Testis (tissue), 3 donors: ENCODE results near the gene DMPK. TPM values are rescaled to one million over a fixed set of nuclear protein-coding genes. Genes with fewer than 3 reads are reported as not detected.

Experiments
- DNase-seq: peaks from one replicate; pipeline ENCODE4 v3.0.0-alpha.2; 2019
- H3K27ac ChIP-seq, 2 donors: fragments of 200-600 bp; sonication (generic); one replicate each; pipeline ENCODE4 v1.5.1; 2019
- H3K27me3 ChIP-seq: fragments of 200-600 bp; sonication (generic); one replicate; pipeline ENCODE4 v1.5.1; 2019
- H3K36me3 ChIP-seq: fragments of 200-600 bp; sonication (generic); one replicate; pipeline ENCODE4 v1.5.1; 2017; ENCODE audit warnings: low read depth; ENCODE audit errors: missing control alignments
- H3K4me1 ChIP-seq: fragments of 200-600 bp; sonication (generic); one replicate; pipeline ENCODE4 v1.5.1; 2019
- H3K4me3 ChIP-seq, 2 donors: fragments of 200-600 bp; sonication (generic); one replicate each; pipeline ENCODE4 v1.5.1; 2017 to 2019
- H3K9me3 ChIP-seq: fragments of 200-600 bp; sonication (generic); one replicate; pipeline ENCODE4 v1.5.1; 2017
- POLR2A ChIP-seq: fragments of 450-650 bp; IDR thresholded peaks from one replicate; pipeline ENCODE4 v1.6.1; 2017; ENCODE audit warnings: antibody characterized with exemption, mild to moderate bottlenecking, moderate library complexity
- WGBS, 2 donors: methylation state at CpG; one replicate each; pipeline ENCODE4 v1.1.5; 2018; 5-methylcytosine and 5-hydroxymethylcytosine counted together
- intact Hi-C: fragments of 100-400 bp; cut with DNase I; formaldehyde crosslinking; loops from one replicate; pipeline ENCODE4 v1.15.1; 2023; ENCODE audit warnings: low total_unique reads
- polyA plus RNA-seq: library from polyadenylated mRNA; stranded (reverse); fragments of 350-450 nt; fragmentation: Illumina TruSeq; extraction: RNeasy Lipid Tissue Mini Kit (QIAGEN cat#74804); gene quantifications from one replicate; pipeline ENCODE4 v1.2.3, GENCODE V29; 2014; ENCODE audit warnings: low read depth, low replicate concordance; ENCODE audit not compliant: insufficient read depth
- total RNA-seq, 2 donors: library from RNA; depleted of rRNA; stranded (reverse); fragments of >200 nt; gene quantifications; one replicate each; pipeline ENCODE4 v1.2.3, GENCODE V29; 2016
- TF ChIP-seq, protein P1 (sequence below), 3 experiments: fragments of 450-650 bp in 2 of 3; fragments of 200-600 bp in 1 of 3; sonication (generic) in 1 of 3; IDR thresholded peaks; one replicate each; pipeline ENCODE4 v1.5.1; 2016 to 2019; ENCODE audit warnings: antibody characterized with exemption in 3 of 3, mild to moderate bottlenecking in 2 of 3, moderate library complexity in 1 of 3

Gene DMPK
- total and polyA plus RNA-seq, 3 donors from 2014 or later = 42.6 to 68.8 (median 66.2) TPM

- H3K27me3 ChIP-seq = no peaks in the 10 kb centered on the region
- peak overlapping the region in 1 of 2 donors; percentile 60 for H3K4me3 ChIP-seq
- DNase-seq = no peak
- 34 to 67% methylated on average over 7 to 13 of the region's 13 CpGs for WGBS, 2 donors
- intact Hi-C loops = no loop called here
- no peaks in the 10 kb centered on the region for H3K9me3 ChIP-seq
- TF ChIP-seq POLR2A = no peak
- TF ChIP-seq, protein P1, sequence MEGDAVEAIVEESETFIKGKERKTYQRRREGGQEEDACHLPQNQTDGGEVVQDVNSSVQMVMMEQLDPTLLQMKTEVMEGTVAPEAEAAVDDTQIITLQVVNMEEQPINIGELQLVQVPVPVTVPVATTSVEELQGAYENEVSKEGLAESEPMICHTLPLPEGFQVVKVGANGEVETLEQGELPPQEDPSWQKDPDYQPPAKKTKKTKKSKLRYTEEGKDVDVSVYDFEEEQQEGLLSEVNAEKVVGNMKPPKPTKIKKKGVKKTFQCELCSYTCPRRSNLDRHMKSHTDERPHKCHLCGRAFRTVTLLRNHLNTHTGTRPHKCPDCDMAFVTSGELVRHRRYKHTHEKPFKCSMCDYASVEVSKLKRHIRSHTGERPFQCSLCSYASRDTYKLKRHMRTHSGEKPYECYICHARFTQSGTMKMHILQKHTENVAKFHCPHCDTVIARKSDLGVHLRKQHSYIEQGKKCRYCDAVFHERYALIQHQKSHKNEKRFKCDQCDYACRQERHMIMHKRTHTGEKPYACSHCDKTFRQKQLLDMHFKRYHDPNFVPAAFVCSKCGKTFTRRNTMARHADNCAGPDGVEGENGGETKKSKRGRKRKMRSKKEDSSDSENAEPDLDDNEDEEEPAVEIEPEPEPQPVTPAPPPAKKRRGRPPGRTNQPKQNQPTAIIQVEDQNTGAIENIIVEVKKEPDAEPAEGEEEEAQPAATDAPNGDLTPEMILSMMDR (IDR thresholded peaks at IDR 0.05) = no peak
- H3K4me1 ChIP-seq = peaks cover 29% of the 10 kb centered on the region
- H3K36me3 ChIP-seq = no peaks in the 10 kb centered on the region
- H3K27ac ChIP-seq = peak overlapping the region in 1 of 2 donors; percentile 89
Observed at GRCh38 chr19:45780448-45781213, 1.7 kb downstream of the DMPK start.

DNA sequence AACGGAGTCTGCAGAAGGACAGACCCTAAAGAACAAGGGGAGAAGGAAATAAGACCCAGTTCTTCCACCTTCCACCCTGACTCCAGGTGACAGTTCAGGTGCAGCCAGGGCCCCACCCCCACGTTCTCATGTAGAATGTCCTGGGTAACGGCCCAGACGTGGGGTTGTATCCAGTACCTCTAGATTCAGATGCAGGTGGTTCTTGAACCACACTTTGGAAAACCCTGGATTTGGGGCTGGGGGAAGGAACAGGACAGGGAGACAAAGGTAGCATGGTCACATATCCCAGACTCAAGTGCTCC is 2.2 kb downstream of the DMPK start:
- DNase-seq = no peak
- no peaks in the 10 kb centered on the region for H3K36me3 ChIP-seq
- intact Hi-C loops = no loop called here
- H3K27ac ChIP-seq = peak overlapping the region in 1 of 2 donors; percentile 89
- peaks cover 29% of the 10 kb centered on the region for H3K4me1 ChIP-seq
- no peaks in the 10 kb centered on the region for H3K9me3 ChIP-seq
- no peak overlapping the region for H3K4me3 ChIP-seq
- H3K27me3 ChIP-seq = no peaks in the 10 kb centered on the region
- TF ChIP-seq, protein P1 (IDR thresholded peaks at IDR 0.05) = no peak
- no peak for TF ChIP-seq POLR2A
- WGBS, 2 donors = 48 to 63% methylated on average over 4 of the region's 4 CpGs

DNA sequence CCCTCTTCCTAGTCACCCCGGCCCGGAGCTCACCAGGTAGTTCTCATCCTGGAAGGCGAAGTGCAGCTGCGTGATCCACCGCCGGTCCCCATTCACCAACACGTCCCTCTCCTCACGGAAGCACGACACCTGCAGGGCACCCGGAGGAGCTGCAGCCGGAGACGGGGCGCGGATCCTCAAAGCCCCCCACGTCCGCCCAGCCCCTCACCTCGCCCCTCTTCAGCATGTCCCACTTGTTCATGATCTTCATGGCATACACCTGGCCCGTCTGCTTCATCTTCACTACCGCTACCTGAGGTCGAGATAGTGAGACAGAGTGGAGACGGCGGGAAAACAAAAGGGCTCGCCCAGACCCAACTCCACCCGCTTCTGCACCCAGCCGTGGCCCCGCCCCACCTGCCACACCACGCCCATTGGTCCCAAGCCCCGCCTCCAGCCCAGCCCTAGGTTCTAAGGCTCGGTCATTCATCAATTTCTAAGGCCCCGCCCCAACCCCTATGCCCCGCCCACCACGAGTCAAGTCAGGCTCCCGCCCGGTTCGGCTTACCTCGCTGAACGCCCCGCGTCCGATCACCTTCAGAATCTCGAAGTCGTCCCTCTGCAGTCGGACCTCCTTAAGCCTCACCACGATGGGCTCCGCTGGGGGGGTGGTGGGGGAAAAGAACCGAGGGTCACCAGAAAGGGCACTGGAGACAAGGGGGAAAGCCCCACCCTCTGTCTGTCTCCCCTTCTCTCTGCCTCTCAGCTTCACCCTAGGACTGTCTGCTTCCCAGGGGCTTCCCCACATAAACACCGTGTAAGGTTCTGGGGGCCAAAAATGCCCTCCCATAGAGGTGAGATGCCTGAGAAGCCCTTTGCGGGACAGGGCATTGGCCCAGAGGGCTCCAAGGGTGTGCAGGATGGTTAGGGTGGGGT is 2.8 kb downstream of the DMPK start:
- TF ChIP-seq, protein P1 (IDR thresholded peaks at IDR 0.05) = peak in 2 of 3 experiments; percentile 13 to 24
- no peak for TF ChIP-seq POLR2A
- Histone ChIP-seq H3K27me3 (no peaks in the 10 kb centered on the region), H3K27ac (peak overlapping the region in 1 of 2 donors; percentile 89), H3K9me3 (no peaks in the 10 kb centered on the region), H3K36me3 (no peaks in the 10 kb centered on the region), H3K4me3 (no peak overlapping the region), H3K4me1 (peaks cover 29% of the 10 kb centered on the region)
- intact Hi-C loops = loop anchor here (10.0 kb wide), 1 partner anchor 105 kb away; the partner anchor contains the start of gene IRF2BP1
- DNase-seq = peak; percentile 88
- WGBS, 2 donors = 40 to 42% methylated on average over 22 to 48 of the region's 48 CpGs

DNA sequence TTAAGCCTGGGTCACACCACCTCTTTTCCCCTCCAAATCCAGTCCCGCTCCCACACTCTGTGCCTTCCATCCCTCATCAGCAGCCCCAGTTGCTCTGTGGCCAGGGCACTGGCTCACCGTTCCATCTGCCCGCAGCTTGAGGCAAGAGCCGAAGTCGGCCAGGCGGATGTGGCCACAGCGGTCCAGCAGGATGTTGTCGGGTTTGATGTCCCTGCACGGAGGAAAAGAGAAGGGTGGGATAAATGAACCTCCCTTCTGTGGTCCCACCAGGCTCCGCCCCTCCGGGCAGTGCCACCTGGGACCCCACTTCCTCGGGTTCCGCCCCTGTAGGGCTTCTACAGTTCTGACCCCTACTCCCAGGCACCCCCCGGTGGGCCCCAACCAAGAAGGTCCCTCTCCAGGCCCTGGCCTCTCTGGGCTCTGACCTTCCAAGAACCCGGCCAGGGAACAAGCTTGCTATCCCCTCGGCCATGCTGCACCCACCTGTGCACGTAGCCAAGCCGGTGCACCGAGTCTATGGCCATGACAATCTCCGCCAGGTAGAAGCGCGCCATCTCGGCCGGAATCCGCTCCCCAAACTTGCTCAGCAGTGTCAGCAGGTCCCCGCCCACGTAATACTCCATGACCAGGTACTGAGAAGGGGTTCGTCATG is 4.2 kb downstream of the DMPK start:
- H3K27me3 ChIP-seq = no peaks in the 10 kb centered on the region
- intact Hi-C loops = loop anchor here (10.0 kb wide), 1 partner anchor 107 kb away; the partner anchor contains the start of gene IRF2BP1
- H3K36me3 ChIP-seq = no peaks in the 10 kb centered on the region
- no peak overlapping the region for H3K4me3 ChIP-seq
- H3K9me3 ChIP-seq = no peaks in the 10 kb centered on the region
- H3K27ac ChIP-seq = no peak overlapping the region
- TF ChIP-seq POLR2A = no peak
- TF ChIP-seq, protein P1 (IDR thresholded peaks at IDR 0.05) = no peak
- H3K4me1 ChIP-seq = peaks cover 21% of the 10 kb centered on the region
- 93 to 95% methylated on average over 9 to 28 of the region's 28 CpGs for WGBS, 2 donors
- no peak for DNase-seq
